ENCODE measurements around the gene NTN5.

The NTN5 gene

GRCh38 chr19:48669903-48670668, 2.7 kb downstream of the NTN5 start:
- H3K9me3 Mint-ChIP-seq: no peaks in the 10 kb centered on the region
- peaks cover under 1% of the 10 kb centered on the region for H3K27me3 Mint-ChIP-seq (ENCODE audit: low read depth)
- H3K36me3 Mint-ChIP-seq (ENCODE audit: low read depth): no peaks in the 10 kb centered on the region
- H3K4me3 Mint-ChIP-seq: no peak overlapping the region
- peaks cover 9% of the 10 kb centered on the region for H3K4me1 Mint-ChIP-seq
- TF ChIP-seq, protein P1, sequence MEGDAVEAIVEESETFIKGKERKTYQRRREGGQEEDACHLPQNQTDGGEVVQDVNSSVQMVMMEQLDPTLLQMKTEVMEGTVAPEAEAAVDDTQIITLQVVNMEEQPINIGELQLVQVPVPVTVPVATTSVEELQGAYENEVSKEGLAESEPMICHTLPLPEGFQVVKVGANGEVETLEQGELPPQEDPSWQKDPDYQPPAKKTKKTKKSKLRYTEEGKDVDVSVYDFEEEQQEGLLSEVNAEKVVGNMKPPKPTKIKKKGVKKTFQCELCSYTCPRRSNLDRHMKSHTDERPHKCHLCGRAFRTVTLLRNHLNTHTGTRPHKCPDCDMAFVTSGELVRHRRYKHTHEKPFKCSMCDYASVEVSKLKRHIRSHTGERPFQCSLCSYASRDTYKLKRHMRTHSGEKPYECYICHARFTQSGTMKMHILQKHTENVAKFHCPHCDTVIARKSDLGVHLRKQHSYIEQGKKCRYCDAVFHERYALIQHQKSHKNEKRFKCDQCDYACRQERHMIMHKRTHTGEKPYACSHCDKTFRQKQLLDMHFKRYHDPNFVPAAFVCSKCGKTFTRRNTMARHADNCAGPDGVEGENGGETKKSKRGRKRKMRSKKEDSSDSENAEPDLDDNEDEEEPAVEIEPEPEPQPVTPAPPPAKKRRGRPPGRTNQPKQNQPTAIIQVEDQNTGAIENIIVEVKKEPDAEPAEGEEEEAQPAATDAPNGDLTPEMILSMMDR (IDR thresholded peaks at IDR 0.05; ENCODE audit: unreplicated experiment in 3 of 3): no peak
- no peak overlapping the region for H3K27ac Mint-ChIP-seq

DNA sequence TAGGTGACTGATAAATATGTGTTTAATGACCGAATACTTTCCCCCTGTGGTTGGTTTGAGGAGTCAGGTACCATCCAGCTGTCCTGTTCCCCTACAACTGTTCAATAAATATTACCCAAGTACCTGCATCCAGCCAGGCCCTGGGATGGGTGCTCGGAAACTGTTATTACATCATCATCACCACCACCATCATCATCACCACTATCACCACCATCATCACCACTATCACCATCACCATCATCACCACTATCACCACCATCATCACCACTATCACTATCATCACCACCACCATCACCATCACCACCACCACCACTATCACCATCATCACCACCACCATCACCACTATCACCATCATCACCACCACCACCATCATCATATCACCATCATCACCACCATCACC, 4.1 kb downstream of the NTN5 start:
- peaks cover 6% of the 10 kb centered on the region for H3K4me1 Mint-ChIP-seq
- TF ChIP-seq, protein P1 (IDR thresholded peaks at IDR 0.05; ENCODE audit: unreplicated experiment in 3 of 3): no peak
- no peak overlapping the region for H3K27ac Mint-ChIP-seq
- no peak overlapping the region for H3K4me3 Mint-ChIP-seq
- H3K27me3 Mint-ChIP-seq (ENCODE audit: low read depth): no peaks in the 10 kb centered on the region
- no peaks in the 10 kb centered on the region for H3K36me3 Mint-ChIP-seq (ENCODE audit: low read depth)
- no peaks in the 10 kb centered on the region for H3K9me3 Mint-ChIP-seq

DNA sequence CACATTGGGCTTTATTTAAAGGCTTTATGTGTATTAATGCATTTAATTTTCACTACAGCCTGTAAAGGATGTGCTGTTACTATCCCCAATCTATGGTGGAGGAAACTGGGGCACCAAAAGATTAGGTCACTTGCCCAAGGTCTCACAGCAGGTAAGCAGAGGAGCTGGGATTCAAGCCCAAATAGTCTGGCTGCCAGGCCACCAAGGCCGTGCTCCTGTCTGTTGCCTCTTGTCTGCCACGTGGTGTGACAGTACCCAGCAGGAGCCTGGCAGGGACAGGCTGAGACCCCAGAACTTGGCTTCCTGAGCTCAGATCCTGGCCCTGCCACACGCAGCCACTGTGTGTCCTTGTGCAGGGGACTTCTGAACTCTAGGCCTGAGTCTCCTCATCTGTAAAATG, 4.5 kb downstream of the NTN5 start:
- H3K27ac Mint-ChIP-seq: no peak overlapping the region
- no peaks in the 10 kb centered on the region for H3K9me3 Mint-ChIP-seq

DNA sequence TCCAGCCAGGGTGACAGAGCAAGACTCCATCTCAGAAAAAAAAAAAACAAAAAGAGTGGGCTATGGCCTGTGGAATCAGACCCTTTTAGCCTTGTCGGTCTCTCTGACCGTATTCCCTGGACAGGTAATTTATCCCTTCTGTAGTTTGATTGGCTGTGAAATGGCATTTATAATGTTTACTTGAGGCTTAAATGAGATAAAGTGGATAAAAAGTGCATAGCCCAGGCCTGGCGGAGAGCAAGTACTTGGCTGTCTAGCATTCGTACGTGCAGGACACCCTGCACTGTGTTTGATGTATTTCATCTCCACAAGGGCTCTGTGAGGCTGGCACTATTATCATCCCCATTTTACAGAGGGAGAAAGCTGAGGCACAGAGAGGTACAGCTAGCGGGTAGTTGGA, 7.0 kb downstream of the NTN5 start:
- Mint-ChIP-seq H3K36me3 (ENCODE audit: low read depth) (no peaks in the 10 kb centered on the region), H3K4me3 (no peak overlapping the region), H3K9me3 (no peaks in the 10 kb centered on the region), H3K27me3 (ENCODE audit: low read depth) (peaks cover 3% of the 10 kb centered on the region), H3K4me1 (peaks cover 4% of the 10 kb centered on the region), H3K27ac (no peak overlapping the region)
- TF ChIP-seq, protein P1 (IDR thresholded peaks at IDR 0.05; ENCODE audit: unreplicated experiment in 3 of 3): no peak

More for the DNA sequence above, 4.5 kb downstream of the NTN5 start:
- no peaks in the 10 kb centered on the region for H3K36me3 Mint-ChIP-seq (ENCODE audit: low read depth)
- H3K27me3 Mint-ChIP-seq (ENCODE audit: low read depth): no peaks in the 10 kb centered on the region
- H3K4me1 Mint-ChIP-seq: peaks cover 6% of the 10 kb centered on the region
- TF ChIP-seq, protein P1 (IDR thresholded peaks at IDR 0.05; ENCODE audit: unreplicated experiment in 3 of 3): no peak
- no peak overlapping the region for H3K4me3 Mint-ChIP-seq

- Mint-ChIP-seq H3K27me3 (ENCODE audit: low read depth) (peaks cover 3% of the 10 kb centered on the region), H3K4me1 (peaks cover 7% of the 10 kb centered on the region), H3K4me3 (no peak overlapping the region), H3K36me3 (ENCODE audit: low read depth) (no peaks in the 10 kb centered on the region), H3K27ac (no peak overlapping the region), H3K9me3 (no peaks in the 10 kb centered on the region)
- TF ChIP-seq, protein P1 (IDR thresholded peaks at IDR 0.05; ENCODE audit: unreplicated experiment in 3 of 3): no peak
Observed at GRCh38 chr19:48664476-48664875, 8.3 kb downstream of the NTN5 start.

DNA sequence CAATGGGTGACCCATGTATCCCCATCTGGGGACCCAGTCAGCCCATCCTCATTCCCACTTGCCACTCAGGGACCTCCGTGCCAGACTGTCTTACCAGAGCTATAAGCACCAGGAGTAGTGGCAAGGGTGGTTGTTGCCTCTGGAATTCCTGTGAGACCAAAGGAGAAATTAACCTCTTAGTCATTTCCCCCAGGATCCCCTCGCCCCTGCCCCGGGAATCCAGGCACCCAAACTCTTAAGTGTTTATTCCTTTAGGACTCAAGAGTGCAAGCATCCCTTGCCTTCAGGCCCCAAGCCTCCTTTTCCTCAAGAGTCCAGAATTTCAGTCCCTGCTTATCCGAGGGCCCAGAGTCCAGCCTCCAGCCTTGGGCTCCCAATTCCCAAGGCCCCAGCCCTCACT, 9.2 kb downstream of the NTN5 start:
- Mint-ChIP-seq H3K27ac (no peak overlapping the region), H3K4me3 (no peak overlapping the region), H3K36me3 (ENCODE audit: low read depth) (no peaks in the 10 kb centered on the region), H3K27me3 (ENCODE audit: low read depth) (peaks cover 9% of the 10 kb centered on the region), H3K9me3 (no peaks in the 10 kb centered on the region), H3K4me1 (peaks cover 7% of the 10 kb centered on the region)
- TF ChIP-seq, protein P1 (IDR thresholded peaks at IDR 0.05; ENCODE audit: unreplicated experiment in 3 of 3): no peak

All from nephron (organoid).